8988T (cell line): Measurements from ENCODE around the gene CCR2.

ENCODE experiments used
- DNase-seq: peaks from one replicate; pipeline ENCODE4 v3.0.0; 2011

CCR2 gene

DNA sequence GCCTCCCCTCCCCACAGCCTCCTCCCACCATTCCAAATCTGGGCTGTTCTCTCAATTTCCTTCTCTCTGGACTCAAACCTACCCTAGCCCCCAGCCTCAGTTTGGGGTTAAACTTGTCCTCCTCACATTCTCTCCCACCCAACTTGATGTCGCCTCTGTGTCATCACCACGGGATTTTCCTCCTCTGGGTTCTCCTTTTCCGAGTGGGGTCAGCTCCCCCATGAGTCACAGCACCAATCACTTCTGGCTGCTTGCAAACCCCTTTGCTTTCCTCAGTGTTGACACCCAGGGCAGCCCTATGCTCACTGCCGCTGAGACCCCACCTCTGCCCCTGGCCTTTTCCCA, 52.5 kb downstream of the CCR2 start:
- DNase-seq, result no peak

DNA sequence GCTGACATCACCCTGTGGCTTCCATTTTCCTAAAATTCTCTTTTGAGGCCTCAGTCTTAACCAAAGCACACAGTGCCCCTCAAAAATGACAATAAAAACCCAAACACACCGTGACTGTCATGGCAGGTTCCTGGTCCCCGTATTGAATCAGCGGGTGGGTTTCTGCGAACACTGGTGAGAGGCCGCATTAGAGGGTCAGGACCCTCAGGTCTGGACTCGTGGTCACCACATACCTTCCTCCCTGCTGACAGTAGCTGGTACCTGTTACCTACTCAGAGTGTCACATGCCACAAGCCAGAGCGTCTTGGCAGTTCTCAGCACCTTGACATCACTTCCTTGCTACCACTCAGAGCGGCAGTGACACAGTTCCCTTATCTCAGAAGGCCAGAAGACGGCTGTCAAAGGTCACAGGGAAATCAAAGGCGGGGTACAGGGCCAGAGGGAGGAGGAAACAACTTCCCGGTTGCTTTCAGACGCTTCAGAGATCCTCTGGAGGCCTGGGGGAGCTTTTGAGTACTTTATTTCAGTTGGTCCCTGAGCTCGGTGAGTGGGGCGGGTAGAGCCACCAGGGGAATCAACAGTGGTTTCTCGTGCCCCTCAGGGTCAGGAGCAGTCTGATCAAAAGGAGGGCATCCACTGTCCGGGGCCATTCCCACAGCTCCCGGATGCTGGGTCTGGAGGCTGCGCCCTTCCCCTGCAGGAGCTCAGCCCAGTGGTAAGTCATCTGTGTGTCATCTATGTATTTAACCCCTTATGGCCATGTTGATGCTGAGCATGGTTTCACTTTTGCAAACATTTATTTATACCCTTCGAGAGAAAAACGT, 53.1 kb downstream of the CCR2 start, which contains the start of the genes CCR5AS and CCRL2:
Gene CCR5AS, minus strand, starts transcription at position 279 of the 824 bp plus-strand sequence.
Gene CCRL2, plus strand, starts transcription at position 472 of the 824 bp plus-strand sequence. CDS start 821 bp downstream, outside the sequence.
- DNase-seq, result peak; percentile 43

DNA sequence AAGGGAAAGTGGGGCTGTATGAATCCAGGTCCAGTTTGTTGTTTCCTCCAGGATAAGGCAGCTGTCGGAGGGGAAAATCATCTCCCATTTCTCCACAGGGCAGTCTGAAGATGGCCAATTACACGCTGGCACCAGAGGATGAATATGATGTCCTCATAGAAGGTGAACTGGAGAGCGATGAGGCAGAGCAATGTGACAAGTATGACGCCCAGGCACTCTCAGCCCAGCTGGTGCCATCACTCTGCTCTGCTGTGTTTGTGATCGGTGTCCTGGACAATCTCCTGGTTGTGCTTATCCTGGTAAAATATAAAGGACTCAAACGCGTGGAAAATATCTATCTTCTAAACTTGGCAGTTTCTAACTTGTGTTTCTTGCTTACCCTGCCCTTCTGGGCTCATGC, 54.1 kb downstream of the CCR2 start:
- no peak for DNase-seq

DNA sequence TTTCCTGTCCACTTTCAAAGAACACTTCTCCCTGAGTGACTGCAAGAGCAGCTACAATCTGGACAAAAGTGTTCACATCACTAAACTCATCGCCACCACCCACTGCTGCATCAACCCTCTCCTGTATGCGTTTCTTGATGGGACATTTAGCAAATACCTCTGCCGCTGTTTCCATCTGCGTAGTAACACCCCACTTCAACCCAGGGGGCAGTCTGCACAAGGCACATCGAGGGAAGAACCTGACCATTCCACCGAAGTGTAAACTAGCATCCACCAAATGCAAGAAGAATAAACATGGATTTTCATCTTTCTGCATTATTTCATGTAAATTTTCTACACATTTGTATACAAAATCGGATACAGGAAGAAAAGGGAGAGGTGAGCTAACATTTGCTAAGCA, 54.9 kb downstream of the CCR2 start:
- no peak for DNase-seq

DNA sequence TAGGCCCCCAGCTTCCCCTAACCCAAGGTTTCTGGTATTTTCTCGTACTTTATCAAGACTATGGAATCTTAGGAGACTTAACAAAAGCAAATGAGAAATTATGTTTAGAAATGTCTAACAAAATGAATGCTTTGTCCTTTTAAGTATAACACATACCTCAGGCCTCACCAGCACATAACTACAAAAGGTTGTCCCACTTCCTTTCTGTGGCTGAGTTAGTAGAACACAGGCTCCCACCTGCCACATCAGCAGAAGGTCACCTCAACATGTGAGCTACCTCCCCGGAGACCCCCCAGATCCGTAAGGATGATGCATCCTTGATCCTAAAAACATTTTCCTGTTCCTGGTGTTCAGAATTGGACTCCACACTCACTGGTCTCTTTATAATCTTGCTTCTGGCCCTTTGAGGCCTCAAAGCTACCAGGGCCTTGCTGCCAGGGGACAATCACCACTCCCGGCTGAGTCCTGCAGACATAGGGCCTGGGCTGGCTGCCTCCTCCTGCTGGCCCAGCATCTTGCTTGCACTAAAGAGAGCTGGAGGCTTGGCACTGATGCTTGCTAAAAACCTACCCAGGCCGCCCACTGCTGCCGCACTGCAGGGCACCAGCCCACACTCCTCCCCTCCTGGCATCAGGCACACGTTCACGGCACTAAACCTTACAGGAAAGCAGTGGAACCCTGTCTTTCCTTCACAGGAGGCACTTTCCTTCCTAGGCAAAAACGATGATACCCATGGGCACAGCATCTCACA, 56.0 kb downstream of the CCR2 start:
- DNase-seq, result no peak
